HL-60 (cell line): ENCODE results near the gene MLLT3.

ENCODE experiments used
- CTCF ChIP-seq: IDR thresholded peaks from one replicate; pipeline ENCODE4 v1.5.1; 2011; ENCODE audit warnings: low read length, control low read depth, inconsistent platforms; ENCODE audit not compliant: insufficient read depth
- POLR2AphosphoS5 ChIP-seq: IDR thresholded peaks from 2 replicates; pipeline ENCODE4 v1.6.1; 2012; ENCODE audit warnings: low read depth

GRCh38 chr9:20566401-20566800 is 55.9 kb downstream of the MLLT3 start:
- TF ChIP-seq POLR2AphosphoS5: no peak
- TF ChIP-seq CTCF: no peak
